SKM-1 (cell line): Measurements from ENCODE around the gene HSPD1.

Experiments
- DNase-seq: peaks from one replicate; lab custom pipeline; 2025; ENCODE audit not compliant: unreplicated experiment; lab: John Stamatoyannopoulos, UW

HSPD1 gene

GRCh38 chr2:197499594-197500502, at the start of gene HSPD1, which contains the start of gene HSPE1:
HSPD1 (minus strand) TSS chr2:197499840; CDS start chr2:197498848, 992 bp downstream.
HSPE1 (plus strand) TSS chr2:197500379; CDS start chr2:197500437, 58 bp downstream.
- peak; percentile 98 for DNase-seq

- DNase-seq = no peak
These were observed 48.9 kb upstream of the HSPD1 start for GRCh38 chr2:197548582-197548981.

GRCh38 chr2:197547163-197547900, 47.7 kb upstream of the HSPD1 start:
- no peak for DNase-seq

GRCh38 chr2:197543206-197543605, 43.6 kb upstream of the HSPD1 start:
- no peak for DNase-seq

GRCh38 chr2:197539734-197540133, 40.1 kb upstream of the HSPD1 start:
- DNase-seq = no peak

- no peak for DNase-seq
These were observed 38.8 kb upstream of the HSPD1 start for GRCh38 chr2:197538412-197538811.

- DNase-seq = no peak
These were observed 17.5 kb upstream of the HSPD1 start for GRCh38 chr2:197517150-197517549.

GRCh38 chr2:197516393-197516761, 16.7 kb upstream of the HSPD1 start:
- no peak for DNase-seq

GRCh38 chr2:197515739-197516392, 16.2 kb upstream of the HSPD1 start, which contains the start of gene MOB4:
MOB4 (plus strand) TSS chr2:197516066; CDS start chr2:197516087, 21 bp downstream.
- peak; percentile 97 for DNase-seq

- DNase-seq = no peak
These were observed 15.7 kb upstream of the HSPD1 start for GRCh38 chr2:197515315-197515738.

- DNase-seq = no peak
These were observed 15.1 kb upstream of the HSPD1 start for GRCh38 chr2:197514754-197515153.

- DNase-seq = no peak
These were observed 14.3 kb upstream of the HSPD1 start for GRCh38 chr2:197513915-197514314.

GRCh38 chr2:197506658-197507057, 7.0 kb upstream of the HSPD1 start:
- no peak for DNase-seq

- DNase-seq = no peak
These were observed 4.9 kb upstream of the HSPD1 start for GRCh38 chr2:197504512-197504911.

- DNase-seq = no peak
These were observed 4.4 kb upstream of the HSPD1 start for GRCh38 chr2:197504000-197504399.

- DNase-seq = no peak
These were observed 3.0 kb upstream of the HSPD1 start for GRCh38 chr2:197502685-197503084.

- DNase-seq = no peak
These were observed 2.6 kb upstream of the HSPD1 start for GRCh38 chr2:197502201-197502600.

GRCh38 chr2:197500503-197501131, 977 bp upstream of the HSPD1 start:
- no peak for DNase-seq

GRCh38 chr2:197498937-197499593, 575 bp downstream of the HSPD1 start:
- no peak for DNase-seq

- no peak for DNase-seq
These were observed 1.3 kb downstream of the HSPD1 start for GRCh38 chr2:197498235-197498936.
